Lower leg skin (tissue), 3 donors: ENCODE results near the gene CYLC2.

Experiments used
- POLR2A ChIP-seq, 2 donors: fragments of 450-650 bp; IDR thresholded peaks; one replicate each; pipeline ENCODE4 v1.6.1; 2016 to 2017; ENCODE audit warnings: antibody characterized with exemption in 2 of 2, mild to moderate bottlenecking in 1 of 2, moderate library complexity in 1 of 2
- TF ChIP-seq, protein P1 (sequence below), 3 donors: fragments of 450-650 bp; IDR thresholded peaks; one replicate each; pipeline ENCODE4 v1.5.1; 2016; ENCODE audit warnings: antibody characterized with exemption in 3 of 3, mild to moderate bottlenecking in 3 of 3, moderate library complexity in 2 of 3

DNA sequence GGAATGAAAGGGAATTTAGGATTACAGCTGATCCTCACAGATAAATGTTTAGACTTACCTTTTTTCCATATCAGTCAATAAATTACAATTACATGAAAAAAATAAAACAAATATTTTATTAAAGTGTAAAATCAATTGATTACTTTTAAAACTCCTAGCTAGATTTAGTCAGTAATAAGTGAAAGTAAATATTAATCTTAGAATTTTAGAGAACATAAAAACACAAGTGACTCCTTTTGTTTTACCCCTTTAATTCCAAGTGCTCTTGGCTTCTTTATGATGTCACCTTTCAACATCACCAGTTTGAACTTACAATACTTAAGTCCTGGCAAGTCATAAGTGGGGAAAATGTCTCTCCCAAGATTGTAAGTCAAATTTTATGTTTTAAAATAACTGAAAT, at the start of gene CYLC2:
- TF ChIP-seq, protein P1, sequence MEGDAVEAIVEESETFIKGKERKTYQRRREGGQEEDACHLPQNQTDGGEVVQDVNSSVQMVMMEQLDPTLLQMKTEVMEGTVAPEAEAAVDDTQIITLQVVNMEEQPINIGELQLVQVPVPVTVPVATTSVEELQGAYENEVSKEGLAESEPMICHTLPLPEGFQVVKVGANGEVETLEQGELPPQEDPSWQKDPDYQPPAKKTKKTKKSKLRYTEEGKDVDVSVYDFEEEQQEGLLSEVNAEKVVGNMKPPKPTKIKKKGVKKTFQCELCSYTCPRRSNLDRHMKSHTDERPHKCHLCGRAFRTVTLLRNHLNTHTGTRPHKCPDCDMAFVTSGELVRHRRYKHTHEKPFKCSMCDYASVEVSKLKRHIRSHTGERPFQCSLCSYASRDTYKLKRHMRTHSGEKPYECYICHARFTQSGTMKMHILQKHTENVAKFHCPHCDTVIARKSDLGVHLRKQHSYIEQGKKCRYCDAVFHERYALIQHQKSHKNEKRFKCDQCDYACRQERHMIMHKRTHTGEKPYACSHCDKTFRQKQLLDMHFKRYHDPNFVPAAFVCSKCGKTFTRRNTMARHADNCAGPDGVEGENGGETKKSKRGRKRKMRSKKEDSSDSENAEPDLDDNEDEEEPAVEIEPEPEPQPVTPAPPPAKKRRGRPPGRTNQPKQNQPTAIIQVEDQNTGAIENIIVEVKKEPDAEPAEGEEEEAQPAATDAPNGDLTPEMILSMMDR (IDR thresholded peaks at IDR 0.05), result no peak
- no peak for TF ChIP-seq POLR2A (IDR thresholded peaks at IDR 0.05)
